ACC112 (cell line): ENCODE data around the gene PAPSS2.

ENCODE experiments used
- H2AFZ ChIP-seq: fragments of 200-600 bp; sonication (generic); one replicate; pipeline ENCODE4 v1.6.0; 2017; ENCODE audit warnings: antibody characterized with exemption, low read length; ENCODE audit not compliant: unreplicated experiment
- H3K27ac ChIP-seq: fragments of 200-600 bp; sonication (generic); 2 replicates; pipeline ENCODE4 v1.5.1; 2014; ENCODE audit warnings: low read depth, mild to moderate bottlenecking, antibody characterized with exemption, low read length, moderate library complexity
- H3K27me3 ChIP-seq: fragments of 200-600 bp; sonication (generic); 2 replicates; pipeline ENCODE4 v1.6.1; 2014; ENCODE audit warnings: mild to moderate bottlenecking, antibody characterized with exemption, low read length, moderate library complexity, mixed read lengths; ENCODE audit not compliant: insufficient read depth
- H3K36me3 ChIP-seq: fragments of 200-600 bp; sonication (generic); 2 replicates; pipeline ENCODE4 v1.6.1; 2016; ENCODE audit warnings: mild to moderate bottlenecking, antibody characterized with exemption, low read length, moderate library complexity, mixed read lengths; ENCODE audit not compliant: insufficient read depth
- H3K4me1 ChIP-seq: fragments of 200-600 bp; sonication (generic); one replicate; pipeline ENCODE4 v1.6.1; 2016; ENCODE audit warnings: low read length, mixed read lengths; ENCODE audit not compliant: insufficient read depth, unreplicated experiment, control insufficient read depth
- H3K4me3 ChIP-seq: fragments of 200-600 bp; sonication (generic); 2 replicates; pipeline ENCODE4 v1.5.1; 2014; ENCODE audit warnings: mild to moderate bottlenecking, low read depth, low read length
- H3K79me2 ChIP-seq: fragments of 200-600 bp; sonication (generic); one replicate; pipeline ENCODE4 v1.6.0; 2016; ENCODE audit warnings: low read length; ENCODE audit not compliant: control insufficient read depth, unreplicated experiment, insufficient read depth

PAPSS2 gene

DNA sequence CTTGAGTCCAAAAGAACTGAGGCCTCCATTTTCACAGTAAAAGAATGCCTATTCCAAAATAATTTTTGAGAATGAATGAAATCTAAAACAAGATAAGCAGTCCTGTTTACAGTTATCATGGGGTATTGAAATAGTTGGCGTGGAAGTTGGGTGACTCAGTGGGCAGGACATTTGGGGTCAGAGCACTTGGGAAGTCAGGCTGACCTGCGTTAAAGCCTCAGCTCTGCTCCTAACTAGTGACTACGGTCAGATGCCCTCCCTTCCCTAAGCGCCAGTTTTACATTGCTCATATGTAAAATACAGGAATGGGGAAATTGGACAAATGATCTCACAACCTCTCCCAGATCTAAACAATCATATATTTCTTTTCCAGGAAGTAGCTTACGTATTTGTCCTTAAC is 2.3 kb upstream of the PAPSS2 start:
- Histone ChIP-seq H2AFZ (peak overlapping the region; percentile 68), H3K79me2 (peaks cover 22% of the 10 kb centered on the region), H3K4me1 (peaks cover 47% of the 10 kb centered on the region), H3K27ac (peak overlapping the region; percentile 92), H3K4me3 (peak overlapping the region; percentile 18; the same call in 1 of the 2 replicates), H3K27me3 (no peaks in the 10 kb centered on the region), H3K36me3 (no peaks in the 10 kb centered on the region)

DNA sequence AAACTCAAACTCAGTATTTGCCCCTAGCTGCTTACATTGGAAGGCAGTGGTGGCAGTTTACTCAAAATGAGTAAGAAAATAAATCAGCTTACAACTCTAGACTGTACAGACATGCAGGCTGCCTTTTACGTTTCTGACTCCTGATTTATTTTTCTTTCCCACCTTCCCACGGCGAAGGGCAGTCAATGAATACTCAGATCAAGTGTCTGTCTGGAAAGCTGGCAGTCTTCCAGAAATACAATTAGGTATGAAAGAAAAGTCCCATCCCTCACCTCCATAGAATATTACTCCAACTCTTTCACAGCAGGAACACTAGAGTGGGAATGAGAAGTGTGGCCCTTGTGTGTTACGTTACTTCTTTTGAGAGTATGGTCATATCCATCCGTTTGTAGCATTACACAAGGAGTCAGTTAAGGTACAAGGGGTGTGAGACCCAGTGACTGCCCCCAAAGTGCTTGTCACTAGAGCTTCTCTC is 1.3 kb upstream of the PAPSS2 start:
- Histone ChIP-seq H3K79me2 (peaks cover 32% of the 10 kb centered on the region), H3K36me3 (0 out of 2 replicates have a peak, but pooled peaks cover under 1% of the 10 kb centered on the region), H3K27me3 (no peaks in the 10 kb centered on the region), H3K4me1 (peaks cover 55% of the 10 kb centered on the region), H3K27ac (peak overlapping the region; percentile 92), H2AFZ (no peak overlapping the region), H3K4me3 (peak overlapping the region; percentile 21; the same call in 1 of the 2 replicates)

DNA sequence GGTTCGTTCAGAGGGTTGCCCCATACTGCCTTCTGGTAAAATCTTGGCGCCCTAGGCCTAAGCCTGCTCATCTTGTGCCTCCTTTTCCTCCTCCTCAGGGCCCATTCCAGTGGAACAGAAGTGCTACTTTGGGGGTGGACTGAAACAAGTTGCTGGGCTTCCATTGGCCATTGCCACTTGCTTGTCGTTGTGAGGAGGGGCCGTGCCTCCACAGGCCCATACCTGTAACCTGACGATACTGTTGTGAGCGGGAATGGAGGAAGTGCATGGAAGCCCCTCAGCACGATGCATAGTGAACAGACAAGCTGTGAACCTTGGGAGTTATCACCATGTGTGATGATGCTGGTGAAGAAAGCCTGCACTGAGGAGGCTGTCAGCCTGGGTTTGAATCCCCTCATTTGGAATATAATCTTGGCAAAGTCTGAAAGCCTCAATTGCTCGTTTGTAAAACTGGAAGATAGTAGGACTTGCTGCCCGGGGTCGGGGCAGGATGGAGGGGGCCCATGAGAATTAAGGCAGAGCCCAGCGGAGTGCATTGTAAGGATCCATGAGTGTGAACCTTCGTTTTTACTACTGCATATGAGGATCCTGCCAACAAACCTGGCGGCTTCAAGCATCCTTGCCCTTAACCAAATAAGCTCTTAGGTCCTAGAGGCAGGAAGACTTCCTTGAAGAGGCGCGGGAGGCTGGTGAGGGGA is 671 bp upstream of the PAPSS2 start:
- H3K36me3 ChIP-seq = 0 out of 2 replicates have a peak, but pooled peaks cover 7% of the 10 kb centered on the region
- H3K79me2 ChIP-seq = peaks cover 38% of the 10 kb centered on the region
- H2AFZ ChIP-seq = no peak overlapping the region
- no peaks in the 10 kb centered on the region for H3K27me3 ChIP-seq
- H3K27ac ChIP-seq = peak overlapping the region; percentile 92
- peak overlapping the region; percentile 85 for H3K4me3 ChIP-seq
- peaks cover 55% of the 10 kb centered on the region for H3K4me1 ChIP-seq

DNA sequence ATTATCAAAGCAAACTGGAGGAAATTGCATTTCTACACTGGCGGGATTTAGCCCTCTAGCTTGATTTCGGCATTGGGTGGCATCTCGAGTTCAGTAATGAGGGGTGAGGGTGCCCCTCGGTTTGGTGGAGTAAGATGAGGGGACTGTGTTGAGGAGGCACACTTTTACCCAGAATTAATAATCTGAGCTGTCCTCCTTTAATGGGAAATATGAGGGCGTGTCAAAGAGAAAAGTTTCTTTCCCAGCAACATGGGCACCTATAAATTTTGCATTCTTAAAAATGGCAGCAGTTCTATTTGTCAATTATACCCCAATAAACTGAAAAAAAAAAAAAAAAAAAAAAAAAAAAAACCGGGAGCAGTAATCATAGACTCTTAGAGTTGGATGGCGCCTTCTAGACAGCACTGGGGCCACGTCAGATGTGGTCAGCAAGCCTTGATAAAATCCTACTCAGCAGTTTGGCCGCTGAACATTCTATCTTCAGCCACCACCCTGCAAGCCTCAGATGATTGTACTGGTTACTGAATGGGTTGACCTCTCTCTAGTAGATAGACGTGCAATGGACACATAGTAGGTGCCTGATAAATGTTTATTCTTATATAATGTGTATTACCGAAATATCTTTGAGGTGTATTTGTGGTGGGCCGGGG is 931 bp downstream of the PAPSS2 start:
- H3K4me1 ChIP-seq = peaks cover 54% of the 10 kb centered on the region
- peak overlapping the region; percentile 92 for H3K27ac ChIP-seq
- H3K4me3 ChIP-seq = peak overlapping the region; percentile 85
- 0 out of 2 replicates have a peak, but pooled peaks cover 12% of the 10 kb centered on the region for H3K36me3 ChIP-seq
- H3K79me2 ChIP-seq = peaks cover 53% of the 10 kb centered on the region
- peak overlapping the region; percentile 66 for H2AFZ ChIP-seq
- no peaks in the 10 kb centered on the region for H3K27me3 ChIP-seq

DNA sequence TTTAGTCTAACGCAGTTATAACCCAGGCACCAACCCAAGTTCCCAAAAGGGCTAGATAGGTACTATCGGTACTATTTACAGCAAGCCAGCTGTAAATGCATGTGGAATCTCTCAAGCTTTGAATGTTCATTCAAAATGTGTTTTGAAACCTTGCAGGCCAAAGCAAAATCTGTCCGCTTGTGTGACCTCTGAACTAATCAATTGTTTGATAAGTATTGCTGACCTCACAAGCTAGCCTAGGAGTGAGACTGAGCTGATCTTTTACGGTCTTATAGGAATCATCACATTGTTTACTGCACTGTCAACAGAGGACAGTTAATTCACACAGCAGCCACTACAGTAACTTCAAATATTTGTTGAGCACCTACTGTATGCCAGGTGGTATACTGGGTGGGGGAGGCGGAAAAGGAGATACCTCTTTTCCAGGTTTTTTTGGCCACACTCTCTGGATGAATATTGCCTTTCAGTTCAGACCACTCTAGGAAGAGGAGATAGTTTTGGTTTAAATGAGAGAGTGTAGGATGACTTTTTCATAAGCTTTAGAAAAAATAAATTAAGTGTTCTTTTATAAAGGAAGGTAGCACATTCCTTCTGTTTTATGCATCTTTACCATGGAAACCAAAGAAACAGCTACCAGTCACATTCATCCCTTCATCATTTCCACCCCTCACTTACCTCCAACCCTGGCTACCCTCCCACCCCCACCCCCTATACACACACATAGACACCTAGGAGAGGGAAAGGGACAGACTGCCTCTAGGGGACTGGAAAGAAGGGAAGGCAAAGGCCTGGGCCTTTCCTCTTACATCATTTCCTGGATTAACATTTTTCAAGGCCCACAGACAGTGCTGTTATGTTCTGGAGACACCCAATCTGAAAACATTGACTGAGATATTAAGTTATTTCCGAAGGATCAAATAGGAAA is 2.4 kb downstream of the PAPSS2 start:
- Histone ChIP-seq H2AFZ (no peak overlapping the region), H3K27ac (peak overlapping the region; percentile 92), H3K4me1 (peaks cover 38% of the 10 kb centered on the region), H3K79me2 (peaks cover 68% of the 10 kb centered on the region), H3K27me3 (no peaks in the 10 kb centered on the region), H3K4me3 (peak overlapping the region; percentile 85), H3K36me3 (0 out of 2 replicates have a peak, but pooled peaks cover 20% of the 10 kb centered on the region)

DNA sequence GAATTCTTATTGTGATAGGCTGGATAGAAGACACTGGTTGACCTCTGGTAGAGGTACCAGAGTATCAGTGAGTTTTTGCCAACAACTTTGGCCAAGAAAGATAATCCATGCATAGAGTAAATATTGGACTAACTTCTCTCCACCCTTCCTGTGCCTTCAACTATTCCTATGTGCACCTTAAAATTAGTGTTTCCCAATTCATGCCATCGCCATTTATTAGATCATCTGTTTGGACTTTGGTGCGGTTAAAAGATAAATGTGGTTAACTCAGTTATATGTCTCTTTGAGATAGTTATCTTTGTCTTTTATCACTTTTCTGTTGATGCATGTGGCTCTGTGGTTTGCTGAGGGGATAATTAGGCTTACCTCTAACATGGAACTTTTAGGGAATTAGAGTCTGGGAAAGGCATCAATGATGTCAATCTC is 4.6 kb downstream of the PAPSS2 start:
- Histone ChIP-seq H2AFZ (no peak overlapping the region), H3K36me3 (0 out of 2 replicates have a peak, but pooled peaks cover 25% of the 10 kb centered on the region), H3K4me3 (no peak overlapping the region), H3K27ac (no peak overlapping the region), H3K4me1 (peaks cover 19% of the 10 kb centered on the region), H3K27me3 (no peaks in the 10 kb centered on the region), H3K79me2 (peaks cover 89% of the 10 kb centered on the region)

DNA sequence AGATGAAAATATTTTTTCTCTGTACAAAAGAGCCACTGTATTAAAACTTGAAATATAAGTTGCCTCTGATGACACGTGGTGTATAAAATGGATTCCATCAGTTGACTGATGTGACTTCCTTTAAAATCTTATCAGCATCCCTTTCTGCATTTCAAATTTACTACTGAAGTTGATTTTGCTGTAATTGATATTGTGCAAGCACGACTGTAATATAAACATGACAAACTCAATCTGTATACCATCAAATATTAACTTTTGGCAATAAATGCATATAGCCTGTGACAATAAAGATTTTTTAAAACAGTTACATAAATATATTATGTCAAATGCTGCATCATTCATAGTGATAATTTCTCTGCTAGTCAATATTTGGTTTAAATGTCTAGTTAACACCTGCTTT is 7.8 kb downstream of the PAPSS2 start:
- Histone ChIP-seq H3K79me2 (peaks cover 96% of the 10 kb centered on the region), H3K27ac (no peak overlapping the region), H3K36me3 (peaks cover 25% of the 10 kb centered on the region; the same call in 1 of the 2 replicates), H3K4me3 (no peak overlapping the region), H3K4me1 (peaks cover 17% of the 10 kb centered on the region), H2AFZ (no peak overlapping the region), H3K27me3 (no peaks in the 10 kb centered on the region)

DNA sequence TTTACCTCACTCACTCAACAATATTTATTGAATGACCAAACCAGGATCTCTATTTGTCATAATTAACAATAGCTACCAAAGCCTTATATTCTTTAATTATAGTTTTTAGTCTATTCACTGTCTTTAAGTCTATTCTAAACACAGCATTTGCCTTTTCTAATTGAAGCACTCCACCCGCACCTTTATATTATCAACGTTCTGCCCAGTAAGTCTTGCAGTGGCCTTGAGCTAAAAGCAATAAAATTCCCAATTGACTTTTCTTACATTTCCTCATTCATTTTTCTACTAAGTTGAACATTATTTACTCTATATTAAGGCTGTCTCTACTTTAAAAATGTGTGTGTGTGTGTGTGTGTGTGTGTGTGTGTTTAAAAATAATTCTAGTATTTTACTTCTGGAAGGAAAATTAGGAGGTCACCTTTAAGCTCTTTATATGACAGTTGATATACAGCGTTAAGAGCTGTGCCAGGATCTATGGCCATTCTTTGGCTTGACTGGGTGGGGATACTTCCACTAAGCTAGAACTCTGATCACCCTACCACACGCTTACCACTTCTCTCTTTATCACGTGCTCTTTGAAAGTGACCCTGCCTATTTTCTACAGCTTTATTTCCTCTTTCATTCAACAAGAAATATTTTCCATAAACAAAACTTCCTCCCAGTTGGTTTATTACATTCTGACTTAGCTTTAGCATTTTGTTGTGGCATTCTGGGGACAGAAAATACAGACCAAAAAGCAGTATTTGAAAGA is 8.8 kb downstream of the PAPSS2 start:
- H3K4me1 ChIP-seq = peaks cover 11% of the 10 kb centered on the region
- H3K36me3 ChIP-seq = peaks cover 23% of the 10 kb centered on the region; the same call in 1 of the 2 replicates
- no peak overlapping the region for H3K27ac ChIP-seq
- no peaks in the 10 kb centered on the region for H3K27me3 ChIP-seq
- H3K4me3 ChIP-seq = no peak overlapping the region
- H2AFZ ChIP-seq = no peak overlapping the region
- H3K79me2 ChIP-seq = peaks cover 95% of the 10 kb centered on the region

DNA sequence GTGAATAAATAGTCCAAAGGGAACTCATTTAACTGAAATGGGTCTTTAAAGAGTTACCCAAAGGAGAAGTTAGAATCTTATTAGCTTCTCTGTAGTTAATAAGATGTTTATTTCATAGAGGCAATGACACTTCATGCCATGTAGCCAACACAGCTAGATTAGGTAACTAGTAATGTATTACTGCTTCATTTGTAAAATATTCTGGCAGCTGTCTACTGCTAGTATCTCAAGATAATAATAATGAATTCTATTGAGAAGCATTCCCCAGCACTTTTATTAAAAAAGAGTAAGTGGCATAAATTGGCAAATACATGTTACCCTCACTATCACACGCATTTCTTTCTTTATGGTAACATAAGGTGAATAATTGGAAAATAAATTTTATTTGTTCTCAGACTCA is 10.1 kb downstream of the PAPSS2 start:
- H3K27me3 ChIP-seq = no peaks in the 10 kb centered on the region
- H3K4me3 ChIP-seq = no peak overlapping the region
- H3K4me1 ChIP-seq = peaks cover 13% of the 10 kb centered on the region
- H2AFZ ChIP-seq = no peak overlapping the region
- peaks cover 87% of the 10 kb centered on the region for H3K79me2 ChIP-seq
- H3K27ac ChIP-seq = peak overlapping the region; percentile 51; the same call in 1 of the 2 replicates
- peaks cover 13% of the 10 kb centered on the region; the same call in 1 of the 2 replicates for H3K36me3 ChIP-seq
